GM18907 (cell line): ENCODE measurements around the gene ZNF562.
A peak's percentile ranks its signal among the peaks of the same experiment; 100 is the strongest.
"Not testable (repeated sequence)": the region's sequence is repeated elsewhere in the genome, so short reads cannot be mapped to it uniquely, and the experiment has no call there.

Experiments
- ATAC-seq: cut with Tn5 transposase; IDR thresholded peaks from one replicate; pipeline ENCODE4 v1.9.1; 2021; ENCODE audit warnings: mild to moderate bottlenecking, moderate library complexity; ENCODE audit not compliant: unreplicated experiment

ZNF562 gene

DNA sequence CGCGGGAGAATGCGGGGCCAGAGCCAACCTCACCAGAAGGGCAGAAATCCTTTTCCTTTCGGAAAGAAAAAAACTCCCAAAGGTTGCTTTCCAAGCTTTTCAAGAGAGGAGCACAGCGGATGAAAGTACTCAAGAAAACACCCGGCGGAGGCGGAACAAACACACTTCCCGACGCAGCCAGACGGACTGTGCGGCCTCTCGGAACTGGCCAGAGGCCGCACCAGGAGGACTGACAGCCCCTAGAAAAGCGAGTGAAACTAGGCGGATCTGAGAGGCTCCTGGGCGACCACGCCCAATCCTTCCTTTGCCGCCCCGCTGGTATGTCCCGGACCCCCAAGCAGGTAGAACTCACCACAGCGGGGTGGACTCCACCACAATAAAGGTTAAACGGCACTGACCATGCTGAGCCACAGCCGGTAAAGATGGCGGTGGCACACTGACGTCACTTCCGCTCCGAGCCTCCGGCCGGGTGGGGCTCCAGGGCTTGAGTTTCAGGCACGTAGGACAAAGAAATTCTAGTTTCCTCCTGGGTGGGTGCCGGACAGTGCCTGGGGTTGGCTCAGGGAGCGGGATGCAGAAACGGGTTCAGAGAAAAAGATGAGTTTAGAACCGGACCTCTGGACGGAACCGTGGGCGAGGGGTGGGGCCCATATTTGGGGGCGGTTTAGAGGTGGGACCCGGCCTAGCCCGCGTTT is at the start of gene ZNF562:
ZNF562 (minus strand) TSS at position 438 of the 695 bp plus-strand sequence. CDS start 14,356 bp downstream, outside the sequence.
- ATAC-seq, result peak; percentile 94

- no peak for ATAC-seq
Observed at GRCh38 chr19:9724157-9724556, 49.3 kb upstream of the ZNF562 start.

DNA sequence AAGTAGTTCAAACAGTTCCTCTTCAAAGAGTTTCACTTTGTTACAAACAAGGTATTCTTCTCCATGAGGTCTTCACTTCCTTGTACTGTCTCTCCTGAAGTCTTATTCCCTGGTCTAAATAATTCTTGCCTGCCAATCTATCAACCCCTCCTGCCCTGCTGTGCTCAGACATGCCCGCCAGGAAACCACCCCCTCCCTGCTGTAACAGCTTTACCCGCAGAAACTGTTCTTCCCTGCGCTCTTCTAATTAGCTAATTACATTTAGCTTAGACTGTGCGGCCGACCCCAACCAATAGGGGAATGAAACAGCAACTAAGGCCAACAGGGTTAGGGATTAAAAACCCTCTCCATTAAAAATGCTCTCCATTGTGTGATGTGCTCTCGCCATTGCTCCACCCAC is 47.0 kb upstream of the ZNF562 start:
- ATAC-seq, result no peak

GRCh38 chr19:9720541-9720940 is 45.6 kb upstream of the ZNF562 start:
- ATAC-seq, result no peak

DNA sequence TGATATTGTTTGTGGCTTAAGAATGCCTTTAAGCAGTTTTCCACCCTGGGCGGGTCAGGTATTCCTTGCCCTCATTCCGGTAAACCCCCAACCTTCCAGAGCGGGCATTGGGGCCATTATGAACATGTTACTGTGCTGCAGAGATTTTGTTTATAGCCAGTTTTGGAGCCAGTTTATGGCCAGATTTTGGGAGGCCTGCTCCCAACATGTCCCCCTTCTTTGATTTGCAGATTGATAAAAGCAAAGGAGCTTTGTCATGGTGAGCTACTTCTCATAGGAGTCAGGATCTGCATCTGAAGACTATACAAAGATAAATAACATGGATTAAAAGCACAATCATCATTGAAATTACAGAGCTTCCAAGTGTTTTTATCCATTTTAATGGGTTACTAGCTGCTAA is 36.9 kb upstream of the ZNF562 start:
- no peak for ATAC-seq

DNA sequence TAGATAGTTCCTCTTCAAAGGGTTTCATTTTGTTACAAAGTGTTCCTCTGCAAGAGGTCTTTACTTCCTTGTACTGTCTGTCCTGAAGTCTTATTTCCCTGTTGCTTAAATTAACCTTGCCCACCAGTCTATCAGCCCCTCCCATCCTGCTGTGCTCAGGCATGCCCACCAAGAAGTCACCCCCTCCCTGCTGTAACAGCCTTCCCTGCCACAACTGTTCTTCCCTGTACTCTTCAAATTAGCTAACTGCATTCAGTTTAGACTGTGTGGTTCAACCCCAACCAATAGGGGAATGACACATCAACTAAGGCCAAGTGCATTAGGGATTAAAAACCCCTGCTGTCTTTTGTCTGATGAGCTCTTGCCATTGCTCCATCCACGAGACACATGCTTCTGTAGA is 34.4 kb upstream of the ZNF562 start:
- no peak for ATAC-seq

- ATAC-seq, result no peak
Observed at GRCh38 chr19:9705836-9706235, 30.9 kb upstream of the ZNF562 start.

DNA sequence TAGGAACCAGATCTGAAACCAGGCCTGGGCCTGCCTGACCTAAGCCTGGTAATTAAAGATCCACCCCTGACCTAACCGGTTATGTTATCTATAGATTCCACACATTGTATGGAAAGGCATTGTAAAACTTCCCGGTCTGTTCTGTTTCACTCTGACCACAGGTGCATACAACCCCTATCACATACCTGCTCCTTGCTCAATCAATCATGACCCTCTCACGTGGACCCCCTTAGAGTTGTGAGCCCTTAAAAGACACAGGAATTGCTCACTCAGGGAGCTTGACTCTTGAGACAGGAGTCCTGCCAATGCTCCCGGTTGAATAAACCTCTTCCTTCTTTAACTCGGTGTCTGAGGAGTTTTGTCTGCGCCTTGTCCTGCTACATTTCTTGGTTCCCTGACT is 27.3 kb upstream of the ZNF562 start:
- ATAC-seq, result no peak

GRCh38 chr19:9700229-9700981 is 25.5 kb upstream of the ZNF562 start:
- ATAC-seq, result no peak

DNA sequence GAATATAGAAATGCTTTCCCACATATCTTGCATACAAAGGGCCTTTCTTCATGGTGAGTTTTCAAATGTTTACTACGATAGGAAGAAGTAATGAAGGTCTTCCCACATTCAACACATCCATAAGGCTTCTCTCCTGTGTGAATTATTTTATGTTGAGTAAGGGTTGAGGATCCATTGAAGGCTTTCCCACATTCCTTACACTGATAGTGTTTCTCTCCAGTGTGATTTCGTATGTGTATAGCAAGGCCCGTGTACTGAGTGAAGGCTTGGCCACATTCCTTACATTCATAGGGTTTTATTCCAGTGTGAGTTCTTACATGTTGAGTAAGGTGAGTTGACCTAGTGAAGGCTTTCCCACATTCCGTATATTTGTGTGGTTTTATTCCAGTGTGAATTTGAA is 15.4 kb upstream of the ZNF562 start:
- ATAC-seq, result not testable (repeated sequence)

DNA sequence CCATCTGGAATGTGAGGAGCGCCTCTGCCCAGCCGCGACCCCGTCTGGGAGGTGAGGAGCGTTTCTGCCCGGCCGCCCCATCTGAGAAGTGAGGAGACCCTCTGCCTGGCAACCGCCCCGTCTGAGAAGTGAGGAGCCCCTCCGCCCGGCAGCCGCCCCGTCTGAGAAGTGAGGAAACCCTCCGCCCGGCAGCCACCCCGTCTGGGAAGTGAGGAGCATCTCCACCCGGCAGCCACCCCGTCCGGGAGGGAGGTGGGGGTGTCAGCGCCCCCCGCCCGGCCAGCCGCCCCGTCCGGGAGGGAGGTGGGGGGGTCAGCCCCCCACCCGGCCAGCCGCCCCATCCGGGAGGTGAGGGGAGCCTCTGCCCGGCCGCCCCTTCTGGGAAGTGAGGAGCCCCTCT is 5.1 kb upstream of the ZNF562 start:
- not testable (repeated sequence) for ATAC-seq

GRCh38 chr19:9675358-9675901 is 530 bp upstream of the ZNF562 start:
- not testable (repeated sequence) for ATAC-seq

DNA sequence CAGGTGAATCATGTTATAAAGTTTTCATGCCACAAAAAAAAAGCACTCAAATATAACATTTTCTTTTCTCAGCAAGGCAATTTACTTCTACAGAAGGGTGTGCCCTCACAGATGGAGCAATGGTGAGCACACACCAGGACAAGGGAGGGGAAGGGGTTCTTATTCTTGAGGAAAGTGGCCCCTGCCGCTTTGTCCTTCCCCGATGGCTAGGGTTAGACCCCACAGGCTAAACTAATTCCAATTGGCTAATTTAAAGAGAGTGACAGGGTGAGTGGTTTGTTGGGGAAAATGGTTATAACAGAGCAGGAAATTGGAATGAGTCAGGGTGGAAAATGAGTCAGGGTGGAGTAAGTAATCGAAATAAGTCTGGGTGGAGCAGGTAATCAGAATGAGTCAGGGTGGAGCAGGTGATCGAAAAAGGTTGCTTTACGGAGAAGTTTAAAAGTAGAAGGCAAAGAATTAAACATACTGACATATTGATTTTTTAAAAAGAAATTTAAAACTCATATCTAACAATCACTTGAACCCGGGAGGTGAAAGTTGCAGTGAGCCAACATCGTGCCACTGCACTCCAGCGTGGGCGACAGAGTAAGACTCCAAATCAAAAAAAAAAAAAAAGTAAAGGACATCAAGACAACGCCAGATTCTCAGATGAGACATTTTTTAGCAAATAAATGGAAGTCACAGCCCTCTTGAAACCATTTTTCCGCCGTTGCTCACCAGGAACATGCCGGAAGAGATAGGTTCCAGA is 813 bp downstream of the ZNF562 start:
- ATAC-seq, result no peak

GRCh38 chr19:9672893-9673292 is 2.0 kb downstream of the ZNF562 start:
- ATAC-seq, result no peak

GRCh38 chr19:9671655-9672054 is 3.2 kb downstream of the ZNF562 start:
- no peak for ATAC-seq

DNA sequence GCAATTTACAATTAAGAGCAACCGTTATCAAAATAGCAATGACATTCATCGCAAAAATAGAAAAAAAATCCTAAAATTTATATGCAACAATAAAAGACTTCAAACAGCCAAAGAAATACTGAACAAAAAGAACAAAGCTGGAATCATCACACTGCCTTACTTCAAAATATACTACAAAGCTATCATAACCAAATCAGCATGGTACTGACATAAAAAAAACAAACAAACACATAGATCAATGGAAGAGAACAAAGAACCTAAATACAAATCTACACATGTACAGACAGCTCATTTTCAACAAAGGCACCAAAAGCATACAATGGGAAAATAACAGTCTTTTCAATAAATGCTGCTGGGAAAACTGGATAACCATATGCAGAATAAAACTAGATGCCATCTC is 6.4 kb downstream of the ZNF562 start:
- ATAC-seq, result no peak

DNA sequence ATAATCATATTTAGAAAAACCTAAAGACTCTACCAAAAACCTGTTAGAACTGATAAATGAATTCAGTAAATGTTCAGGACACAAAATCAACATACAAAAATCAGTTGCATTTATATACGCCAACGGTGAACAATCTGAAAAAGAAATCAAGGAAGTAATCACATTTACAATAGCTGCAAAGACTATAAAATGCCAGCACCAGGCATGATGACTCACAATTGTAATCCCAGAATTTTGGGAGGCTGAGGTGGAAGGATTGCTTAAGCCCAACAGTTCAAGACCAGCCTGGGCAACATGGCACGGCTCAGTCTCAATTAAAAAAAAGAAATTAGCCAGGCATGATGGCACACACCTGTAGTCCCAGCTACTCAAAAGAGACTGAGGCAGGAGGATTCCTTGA is 7.0 kb downstream of the ZNF562 start:
- ATAC-seq, result no peak

- no peak for ATAC-seq
Observed at GRCh38 chr19:9658769-9659168, 16.1 kb downstream of the ZNF562 start.

DNA sequence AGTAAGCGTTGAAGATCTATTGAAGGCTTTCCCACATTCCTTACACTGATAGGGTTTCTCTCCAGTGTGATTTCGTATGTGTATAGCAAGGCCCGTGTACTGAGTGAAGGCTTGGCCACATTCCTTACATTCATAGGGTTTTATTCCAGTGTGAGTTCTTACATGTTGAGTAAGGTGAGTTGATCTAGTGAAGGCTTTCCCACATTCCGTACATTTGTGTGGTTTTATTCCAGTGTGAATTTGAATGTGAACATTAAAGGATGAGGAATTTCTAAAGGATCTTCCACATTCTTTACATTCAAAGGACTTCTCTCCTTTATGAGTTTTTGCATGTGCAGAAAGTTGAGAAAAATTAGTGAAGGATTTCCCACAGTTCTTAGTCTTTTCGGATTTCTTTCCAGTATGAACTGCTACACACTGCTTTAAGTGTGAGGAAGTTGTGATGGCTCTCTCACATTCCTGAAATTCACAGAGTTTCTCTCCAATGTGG is 21.8 kb downstream of the ZNF562 start:
- not testable (repeated sequence) for ATAC-seq

DNA sequence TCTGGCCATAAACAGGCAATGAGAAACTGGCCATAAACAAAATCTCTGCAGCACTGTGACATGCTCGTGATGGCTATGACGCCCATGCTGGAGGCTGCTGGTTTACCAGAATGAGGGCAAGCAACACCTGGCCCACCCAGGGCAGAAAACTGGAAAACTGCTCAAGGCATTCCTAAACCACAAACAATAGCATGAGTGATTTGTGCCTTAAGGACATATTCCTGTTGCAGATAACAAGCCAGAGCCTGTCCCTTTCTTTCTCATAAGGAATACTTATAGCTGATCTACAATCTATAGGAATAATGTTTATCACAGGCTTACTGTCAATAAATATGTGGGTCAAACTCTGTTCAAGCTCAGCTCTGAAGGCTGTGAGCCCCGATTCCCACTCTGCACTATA is 23.4 kb downstream of the ZNF562 start:
- not testable (repeated sequence) for ATAC-seq

DNA sequence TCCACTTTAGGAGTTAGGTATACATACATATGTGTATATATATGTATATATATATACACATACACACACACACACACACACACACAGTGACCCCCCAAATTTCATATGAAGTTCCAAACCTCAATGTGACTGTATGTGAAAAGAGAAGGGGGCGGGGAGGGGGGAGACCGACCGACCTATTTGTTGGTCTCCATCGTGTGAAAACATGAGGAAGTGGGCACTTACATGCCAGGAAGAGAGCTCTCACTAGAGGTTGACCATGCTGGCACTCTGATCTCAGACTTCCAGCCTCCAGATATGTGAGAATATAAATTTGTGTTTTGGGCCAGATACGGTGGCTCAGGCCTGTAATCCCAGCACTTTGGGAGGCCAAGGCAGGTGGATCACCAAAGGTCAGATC is 24.6 kb downstream of the ZNF562 start:
- no peak for ATAC-seq
